Tibial nerve (tissue), 4 donors: Measurements from ENCODE around the gene TMEFF2.

Experiments
- EP300 ChIP-seq, 2 donors: sonication (generic); formaldehyde crosslinking; IDR thresholded peaks; one replicate each; pipeline ENCODE4 v1.6.1; 2017; ENCODE audit warnings: antibody characterized with exemption in 2 of 2, mild to moderate bottlenecking in 1 of 2
- TF ChIP-seq, protein P1 (sequence below), 5 experiments: fragments of 200-600 bp in 3 of 5; fragments of 450-650 bp in 2 of 5; sonication (generic) in 3 of 5; IDR thresholded peaks; one replicate each; pipeline ENCODE4 v1.5.1; 2016 to 2019; ENCODE audit warnings: antibody characterized with exemption in 5 of 5, mild to moderate bottlenecking in 3 of 5, moderate library complexity in 2 of 5

DNA sequence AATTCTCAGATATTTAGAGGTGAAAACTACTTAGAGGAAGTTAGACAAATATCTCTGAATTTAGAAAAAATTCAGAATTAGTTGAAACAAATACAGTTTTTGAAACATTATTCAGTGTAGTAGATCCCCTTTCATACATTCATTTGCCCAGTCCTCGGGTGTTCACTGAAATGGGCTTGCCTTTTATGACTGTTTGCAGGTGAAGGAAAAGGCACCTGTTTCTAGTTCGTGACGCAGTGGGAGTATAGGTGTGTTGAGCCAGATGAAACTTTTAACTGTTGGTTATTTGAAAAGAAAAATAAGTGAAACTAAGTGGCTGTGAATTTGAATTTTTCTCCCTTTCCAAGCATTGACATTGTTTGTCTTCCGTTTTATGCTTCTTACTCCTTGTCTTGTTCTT lies 28.9 kb downstream of the TMEFF2 start:
- no peak for TF ChIP-seq EP300 (IDR thresholded peaks at IDR 0.05)
- TF ChIP-seq, protein P1, sequence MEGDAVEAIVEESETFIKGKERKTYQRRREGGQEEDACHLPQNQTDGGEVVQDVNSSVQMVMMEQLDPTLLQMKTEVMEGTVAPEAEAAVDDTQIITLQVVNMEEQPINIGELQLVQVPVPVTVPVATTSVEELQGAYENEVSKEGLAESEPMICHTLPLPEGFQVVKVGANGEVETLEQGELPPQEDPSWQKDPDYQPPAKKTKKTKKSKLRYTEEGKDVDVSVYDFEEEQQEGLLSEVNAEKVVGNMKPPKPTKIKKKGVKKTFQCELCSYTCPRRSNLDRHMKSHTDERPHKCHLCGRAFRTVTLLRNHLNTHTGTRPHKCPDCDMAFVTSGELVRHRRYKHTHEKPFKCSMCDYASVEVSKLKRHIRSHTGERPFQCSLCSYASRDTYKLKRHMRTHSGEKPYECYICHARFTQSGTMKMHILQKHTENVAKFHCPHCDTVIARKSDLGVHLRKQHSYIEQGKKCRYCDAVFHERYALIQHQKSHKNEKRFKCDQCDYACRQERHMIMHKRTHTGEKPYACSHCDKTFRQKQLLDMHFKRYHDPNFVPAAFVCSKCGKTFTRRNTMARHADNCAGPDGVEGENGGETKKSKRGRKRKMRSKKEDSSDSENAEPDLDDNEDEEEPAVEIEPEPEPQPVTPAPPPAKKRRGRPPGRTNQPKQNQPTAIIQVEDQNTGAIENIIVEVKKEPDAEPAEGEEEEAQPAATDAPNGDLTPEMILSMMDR (IDR thresholded peaks at IDR 0.05): no peak
